ENCODE measurements around the gene PAM.

- TF ChIP-seq CTCF (IDR thresholded peaks at IDR 0.05) (no peak), POLR2A (IDR thresholded peaks at IDR 0.05) (no peak)
These were observed 41.4 kb downstream of the PAM start for GRCh38 chr5:102796498-102796897.
